ENCODE results near the gene UGGT1.
"Not testable (repeated sequence)": the region's sequence is repeated elsewhere in the genome, so short reads cannot be mapped to it uniquely, and the experiment has no call there.

UGGT1 gene

GRCh38 chr2:128177315-128177714, 86.3 kb downstream of the UGGT1 start:
- no peak for DNase-seq

- DNase-seq = no peak
Measured at GRCh38 chr2:128178149-128178649, 87.2 kb downstream of the UGGT1 start.

DNA sequence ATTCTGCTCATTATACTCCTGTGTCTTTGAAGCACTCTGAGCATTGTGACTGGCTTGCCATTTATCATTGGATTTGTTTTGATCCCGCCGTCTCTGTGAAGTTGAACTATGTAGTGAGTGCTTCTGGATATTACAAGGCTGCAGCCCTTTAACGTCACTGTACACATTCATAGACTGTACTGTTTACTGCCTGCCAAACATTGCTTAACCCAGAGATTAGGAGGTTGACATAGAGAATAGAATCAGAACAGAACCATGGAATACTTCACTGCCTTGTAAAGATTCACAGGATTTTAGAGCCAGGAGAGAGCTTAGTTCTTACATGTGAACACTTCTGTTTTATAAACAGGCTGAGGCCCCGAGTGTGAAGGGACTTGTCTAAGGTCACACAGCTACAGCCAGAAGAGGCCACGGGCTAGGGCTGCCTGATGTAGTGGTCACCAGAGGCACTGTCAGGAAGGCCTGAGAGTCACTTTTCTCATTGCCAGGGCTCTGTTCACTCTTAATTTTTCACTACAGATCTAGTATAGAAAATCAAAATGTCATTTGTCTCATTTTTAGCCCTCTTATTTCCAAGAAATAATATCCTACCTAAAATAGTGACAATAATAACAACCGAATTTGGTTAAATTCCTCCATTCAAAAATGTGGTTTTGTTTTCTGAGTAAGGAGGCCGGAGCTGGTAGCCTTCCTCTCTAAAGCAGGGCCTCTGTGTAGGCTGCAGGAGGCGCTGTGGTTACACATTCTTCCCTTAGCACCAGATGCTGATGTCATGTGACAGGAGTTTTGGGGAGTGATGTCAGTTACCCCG, 87.9 kb downstream of the UGGT1 start:
- no peak for DNase-seq

DNA sequence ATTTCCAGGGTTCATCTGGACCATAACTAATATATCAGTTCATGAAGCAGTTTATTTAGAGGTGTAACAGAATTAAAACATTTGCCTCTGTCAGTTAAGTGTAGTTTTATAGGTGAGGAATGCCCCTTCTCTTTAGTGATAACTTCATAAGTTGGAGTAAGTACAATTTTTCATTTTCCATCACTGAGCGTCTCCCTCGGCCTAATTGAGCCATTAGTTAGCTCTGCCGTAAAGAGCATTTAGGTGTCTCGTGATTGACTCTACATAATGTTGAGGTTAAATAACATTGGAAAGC, 88.4 kb downstream of the UGGT1 start:
- no peak for DNase-seq

DNA sequence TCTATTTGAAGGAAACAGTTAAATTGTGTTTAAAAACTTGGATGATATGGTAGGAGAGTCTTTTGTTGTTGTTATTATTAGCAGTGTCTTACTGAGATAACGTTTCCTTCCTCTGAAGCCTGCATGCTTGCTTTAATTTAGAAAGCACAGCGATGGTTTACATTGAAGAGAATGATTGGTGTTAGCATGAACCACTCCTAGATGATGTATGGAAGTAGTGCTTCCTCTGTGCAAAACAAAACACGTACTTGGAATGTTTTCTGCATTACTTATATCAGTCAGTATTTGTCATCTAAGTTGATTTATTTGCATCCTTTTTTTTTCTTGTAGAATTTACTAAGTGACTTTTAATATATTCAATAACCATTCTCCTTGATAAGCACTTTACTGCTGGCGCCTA, 89.0 kb downstream of the UGGT1 start:
- DNase-seq = no peak

DNA sequence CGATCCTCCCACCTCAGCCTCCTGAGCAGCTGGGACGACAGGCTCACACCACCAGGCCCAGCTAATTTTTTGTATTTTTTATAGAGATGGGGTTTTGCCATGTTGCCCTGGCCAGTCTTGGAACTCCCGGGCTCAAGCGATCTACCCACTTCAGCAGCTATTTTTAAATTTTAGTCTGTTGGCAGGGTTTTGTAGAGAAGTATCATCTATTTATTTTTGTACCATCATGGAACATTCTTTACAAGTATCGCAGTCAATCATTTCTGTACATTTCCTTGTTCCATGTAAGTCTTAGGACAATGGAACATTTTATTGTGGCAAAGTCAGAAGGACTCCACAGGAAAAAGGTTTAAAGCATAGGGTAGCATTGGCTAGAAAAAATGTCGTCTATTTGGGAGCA, 94.6 kb downstream of the UGGT1 start:
- DNase-seq = no peak

DNA sequence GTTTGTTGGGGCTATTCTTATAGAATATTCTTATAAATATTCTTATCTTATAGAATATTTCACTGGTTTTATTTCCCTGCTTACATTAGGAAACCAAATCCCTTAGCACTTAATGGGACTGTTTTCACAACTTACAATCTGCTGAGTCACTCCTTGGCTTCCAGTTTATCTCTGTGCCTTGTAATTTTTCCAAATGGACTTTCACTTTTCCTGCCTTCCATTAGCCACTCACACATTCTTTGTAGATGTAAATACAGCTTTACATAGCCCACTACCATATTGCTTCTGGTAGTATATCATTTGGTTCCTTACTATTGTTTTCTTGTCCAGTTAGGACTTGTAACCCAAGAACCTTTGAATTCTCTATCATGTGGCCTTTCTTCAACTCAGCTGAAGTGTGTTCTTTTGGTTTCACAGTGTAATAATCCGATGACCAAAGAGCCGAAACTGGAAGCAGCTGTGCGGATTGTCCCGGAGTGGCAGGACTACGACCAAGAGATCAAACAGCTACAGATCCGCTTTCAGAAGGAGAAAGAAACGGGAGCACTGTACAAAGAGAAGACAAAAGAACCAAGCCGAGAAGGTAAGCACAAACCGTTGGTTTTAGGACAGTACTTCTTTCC, 96.1 kb downstream of the UGGT1 start:
- no peak for DNase-seq

DNA sequence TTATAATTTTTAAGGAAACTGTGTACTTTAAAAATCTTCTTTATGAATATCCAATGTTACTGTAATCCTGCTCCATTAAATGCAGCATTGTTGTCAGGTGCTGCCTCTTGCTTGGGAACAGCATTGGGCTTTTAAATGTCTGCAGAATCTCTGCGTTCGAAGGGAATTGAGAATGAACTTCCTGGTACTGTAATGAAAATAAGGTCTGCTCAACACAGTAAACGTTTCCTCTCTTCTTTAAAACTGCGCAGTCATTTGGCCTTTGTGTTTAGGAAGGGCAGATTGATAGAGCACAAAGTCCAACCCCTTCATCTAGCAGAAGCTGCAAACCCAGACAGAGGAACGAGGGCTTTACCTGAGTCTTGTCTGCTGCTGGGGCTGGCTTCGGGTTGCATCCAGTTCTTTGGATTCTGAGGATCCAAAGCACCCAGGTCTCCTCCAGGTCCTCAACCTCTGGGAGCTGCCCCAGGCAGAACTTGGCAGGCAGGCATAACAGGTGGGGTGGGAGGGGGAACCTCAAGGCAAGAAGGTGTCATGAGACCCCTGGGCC, 104.5 kb downstream of the UGGT1 start:
- DNase-seq = no peak

DNA sequence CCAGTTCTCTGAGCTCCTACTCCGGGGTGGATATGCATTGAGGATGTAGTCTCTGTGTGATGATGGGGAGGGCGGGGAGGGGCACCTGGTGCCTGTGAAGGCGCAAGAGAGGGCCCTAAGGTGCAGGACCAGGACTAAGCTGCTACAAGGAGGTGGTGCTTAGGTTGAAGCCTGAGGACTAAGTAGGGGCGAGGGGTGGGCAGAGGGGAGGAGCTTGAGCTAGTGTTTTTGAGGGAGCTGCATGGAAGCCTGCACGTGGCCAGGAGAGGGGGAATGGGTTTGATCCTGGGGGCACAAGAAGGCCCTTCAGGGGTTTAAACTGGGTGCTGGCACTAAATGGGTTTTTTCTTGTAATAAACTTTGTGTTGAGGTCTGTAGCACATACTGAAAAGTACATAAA, 105.0 kb downstream of the UGGT1 start:
- no peak for DNase-seq

DNA sequence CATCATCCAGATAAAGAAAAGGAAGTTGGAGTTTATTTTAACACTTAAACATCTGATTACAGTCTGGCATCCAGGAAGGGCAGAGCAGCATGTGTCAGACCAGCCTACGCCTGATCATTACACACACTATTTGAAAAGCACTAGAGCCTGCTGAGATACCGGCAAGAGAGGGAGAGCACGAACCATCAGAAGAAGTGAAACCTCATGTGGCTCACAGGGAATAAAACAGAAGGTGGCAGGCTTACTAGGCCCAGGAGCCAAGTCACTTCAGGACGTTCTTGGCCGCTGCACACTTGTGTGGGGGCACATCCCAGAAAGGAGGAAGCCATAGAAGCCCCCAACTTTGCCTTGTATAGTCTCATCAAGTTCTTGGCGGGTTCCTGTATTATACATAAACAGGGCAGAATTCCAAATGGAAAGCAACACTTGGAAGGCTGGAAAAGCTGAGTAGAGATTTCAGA, 105.5 kb downstream of the UGGT1 start:
- no peak for DNase-seq

DNA sequence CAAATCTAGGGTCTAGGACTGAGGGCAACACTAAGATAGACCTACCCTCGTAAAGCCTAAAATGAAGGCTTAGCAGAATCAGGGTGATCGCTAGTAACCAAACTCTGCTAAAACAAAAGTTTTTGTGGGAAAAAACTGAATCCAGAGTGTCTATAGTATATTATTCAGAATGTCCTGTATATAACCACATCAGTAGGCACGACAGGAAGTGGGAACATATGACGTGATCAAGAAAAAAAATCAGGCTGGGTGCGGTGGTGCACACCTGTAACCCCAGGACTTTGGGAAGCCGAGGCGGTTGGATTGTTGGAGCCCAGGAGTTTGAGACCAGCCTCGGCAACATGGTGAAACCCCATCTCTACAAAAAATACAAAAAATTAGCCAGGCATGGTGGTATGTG, 106.1 kb downstream of the UGGT1 start:
- DNase-seq = no peak

- no peak for DNase-seq
Measured at GRCh38 chr2:128198656-128199055, 107.7 kb downstream of the UGGT1 start.

GRCh38 chr2:128199141-128199540, 108.1 kb downstream of the UGGT1 start:
- DNase-seq = no peak

DNA sequence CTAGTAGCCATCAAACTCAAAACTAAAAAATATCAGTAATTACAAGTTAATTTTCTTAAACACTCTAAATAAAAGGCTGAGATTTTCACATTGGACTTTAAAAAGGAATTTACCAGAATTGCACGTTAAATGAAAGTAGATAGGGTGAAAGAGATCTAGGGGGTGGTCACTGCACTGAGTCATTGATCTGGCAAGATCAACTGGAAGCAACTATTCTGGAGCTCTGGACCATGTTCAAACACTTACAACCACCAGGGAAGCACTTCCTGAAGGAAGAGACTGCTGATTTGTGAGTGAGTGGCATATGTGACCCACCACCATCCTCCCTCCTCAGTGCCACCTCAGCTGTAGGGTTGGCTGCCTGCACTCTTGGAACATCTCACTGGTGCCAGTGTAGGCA, 111.8 kb downstream of the UGGT1 start:
- DNase-seq = no peak

GRCh38 chr2:128206245-128206644, 115.2 kb downstream of the UGGT1 start:
- DNase-seq = no peak

GRCh38 chr2:128208023-128208422, 117.0 kb downstream of the UGGT1 start:
- DNase-seq = no peak

DNA sequence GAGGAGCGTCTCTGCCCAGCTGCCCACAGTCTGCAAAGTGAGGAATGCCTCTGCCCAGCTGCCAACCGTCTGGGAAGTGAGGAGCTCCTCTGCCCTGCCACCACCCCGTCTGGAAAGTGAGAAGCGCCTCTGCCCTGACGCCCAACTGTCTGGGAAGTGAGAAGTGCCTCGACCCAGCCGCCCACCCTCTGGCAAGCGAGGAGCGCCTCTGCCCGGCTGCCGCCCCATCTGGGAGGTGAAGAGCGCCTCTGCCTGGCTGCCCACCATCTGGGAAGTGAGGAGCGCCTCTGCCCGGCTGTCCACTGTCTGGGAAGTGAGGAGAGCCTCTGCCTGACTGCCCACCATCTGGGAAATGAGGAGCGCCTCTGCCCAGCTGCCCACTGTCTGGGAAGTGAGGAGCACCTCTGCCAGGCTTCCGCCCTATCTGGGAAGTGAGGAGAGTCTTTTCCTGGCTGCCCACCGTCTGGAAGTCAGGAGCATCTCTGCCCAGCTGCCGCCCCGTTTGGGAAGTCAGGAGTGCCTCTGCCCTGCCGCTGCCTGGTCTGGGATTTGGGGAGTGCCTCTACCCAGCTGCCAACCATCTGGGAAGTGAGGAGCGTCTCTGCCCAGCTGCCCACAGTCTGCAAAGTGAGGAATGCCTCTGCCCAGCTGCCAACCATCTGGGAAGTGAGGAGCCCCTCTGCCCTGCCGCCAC, 117.8 kb downstream of the UGGT1 start:
- DNase-seq = not testable (repeated sequence)

DNA sequence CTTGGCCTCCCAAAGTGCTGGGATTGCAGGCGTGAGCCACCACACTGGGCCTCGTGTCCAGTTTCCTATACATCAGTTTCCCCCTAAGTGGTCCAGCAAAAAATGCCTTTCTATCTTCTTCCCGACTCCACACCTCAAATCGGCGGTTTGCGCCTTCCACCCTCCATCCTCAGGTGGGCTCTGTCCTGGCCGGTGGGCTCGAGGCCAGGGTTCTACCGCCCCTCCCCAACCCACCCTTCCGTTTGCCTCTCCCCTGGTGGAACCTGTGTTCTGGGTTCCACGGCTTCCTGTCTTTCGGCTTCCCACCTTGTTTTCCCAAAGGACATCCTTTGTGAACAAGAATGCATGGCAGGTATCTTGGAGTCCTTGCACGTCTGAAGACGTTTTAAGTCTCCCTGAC, 123.3 kb downstream of the UGGT1 start:
- no peak for DNase-seq

GRCh38 chr2:128214866-128215460, 124.0 kb downstream of the UGGT1 start:
- no peak for DNase-seq

GRCh38 chr2:128215897-128216642, 125.1 kb downstream of the UGGT1 start:
- no peak for DNase-seq

- no peak for DNase-seq
Measured at GRCh38 chr2:128217671-128218070, 126.7 kb downstream of the UGGT1 start.

- DNase-seq = no peak
Measured at GRCh38 chr2:128219891-128220290, 128.9 kb downstream of the UGGT1 start.

GRCh38 chr2:128227862-128228261, 136.9 kb downstream of the UGGT1 start:
- DNase-seq = no peak
